SKM-1 (cell line): ENCODE data around the gene LBH.

Experiments used
- DNase-seq: peaks from one replicate; lab custom pipeline; 2025; ENCODE audit not compliant: unreplicated experiment; lab: John Stamatoyannopoulos, UW

Gene LBH

GRCh38 chr2:30231212-30231995 is at the start of gene LBH:
TSS of gene LBH (plus strand) at chr2:30231534. CDS start at chr2:30231739, 205 bp downstream.
- peak; percentile 57 for DNase-seq

- no peak for DNase-seq
Measured at GRCh38 chr2:30184035-30184434, 47.3 kb upstream of the LBH start.

GRCh38 chr2:30185178-30185577 is 46.2 kb upstream of the LBH start:
- peak; percentile 10 for DNase-seq

DNA sequence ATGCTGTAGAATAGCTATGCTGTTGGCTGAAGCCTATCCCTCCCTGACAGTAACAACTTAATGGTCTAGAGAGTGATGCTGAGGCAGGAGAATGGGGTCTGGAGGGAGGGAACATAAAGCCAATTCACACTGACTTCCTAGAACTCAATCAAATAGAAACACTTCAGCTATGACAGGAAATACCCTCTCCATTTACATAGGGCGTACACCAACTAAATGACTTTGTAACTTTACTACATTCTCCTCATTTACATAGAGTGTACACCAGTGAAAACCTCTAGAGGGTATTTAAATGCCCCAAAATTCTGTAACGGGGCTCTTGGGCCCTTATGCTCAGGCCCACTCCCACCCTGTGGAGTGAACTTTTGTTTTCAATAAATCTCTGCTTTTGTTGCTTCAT is 43.0 kb upstream of the LBH start:
- no peak for DNase-seq

GRCh38 chr2:30190637-30191036 is 40.7 kb upstream of the LBH start:
- DNase-seq = no peak

DNA sequence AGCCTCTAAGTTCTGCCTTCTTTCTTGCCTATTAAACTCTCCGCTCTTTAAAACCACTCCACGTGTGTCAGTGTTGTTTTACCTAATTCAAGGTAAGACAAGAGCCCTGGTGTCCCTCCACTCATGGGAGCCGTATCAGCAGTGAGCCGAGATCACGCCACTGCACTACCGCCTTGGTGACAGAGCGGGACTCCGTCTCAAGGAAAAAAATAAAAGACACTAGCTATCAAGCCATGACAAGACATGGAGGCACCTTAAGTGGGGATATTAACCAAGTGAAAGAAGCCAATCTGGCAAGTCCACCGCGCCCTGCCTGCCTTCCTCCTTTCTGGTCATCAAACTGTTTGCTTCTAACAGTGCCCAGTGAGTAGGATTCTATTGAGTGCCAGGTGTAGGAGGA is 40.2 kb upstream of the LBH start:
- DNase-seq = no peak

- no peak for DNase-seq
Measured at GRCh38 chr2:30191819-30192271, 39.5 kb upstream of the LBH start.

DNA sequence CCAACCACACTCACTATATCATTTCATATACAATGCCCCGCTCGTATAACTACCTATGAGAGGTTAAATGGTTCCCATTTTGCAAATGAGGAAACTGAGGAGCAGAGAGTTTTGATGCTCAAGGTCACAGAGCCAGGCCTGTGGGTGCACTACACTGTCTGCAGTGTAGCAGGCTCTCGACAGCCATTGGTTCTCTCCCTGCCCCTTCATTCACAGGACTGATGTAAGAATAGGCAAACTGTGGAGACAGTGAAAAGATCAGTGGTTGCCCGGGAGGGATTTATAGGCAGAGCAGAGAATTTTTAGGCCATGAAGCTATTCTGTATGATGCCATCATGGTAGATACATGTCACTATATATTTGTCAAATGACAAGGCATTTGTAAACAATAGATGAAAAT is 39.0 kb upstream of the LBH start:
- DNase-seq = no peak

- DNase-seq = no peak
Measured at GRCh38 chr2:30193104-30193681, 38.1 kb upstream of the LBH start.

GRCh38 chr2:30194421-30194820 is 36.9 kb upstream of the LBH start:
- DNase-seq = no peak

GRCh38 chr2:30195016-30195415 is 36.3 kb upstream of the LBH start:
- no peak for DNase-seq

GRCh38 chr2:30197570-30198192 is 33.7 kb upstream of the LBH start:
- no peak for DNase-seq

GRCh38 chr2:30201990-30202389 is 29.3 kb upstream of the LBH start:
- DNase-seq = no peak

DNA sequence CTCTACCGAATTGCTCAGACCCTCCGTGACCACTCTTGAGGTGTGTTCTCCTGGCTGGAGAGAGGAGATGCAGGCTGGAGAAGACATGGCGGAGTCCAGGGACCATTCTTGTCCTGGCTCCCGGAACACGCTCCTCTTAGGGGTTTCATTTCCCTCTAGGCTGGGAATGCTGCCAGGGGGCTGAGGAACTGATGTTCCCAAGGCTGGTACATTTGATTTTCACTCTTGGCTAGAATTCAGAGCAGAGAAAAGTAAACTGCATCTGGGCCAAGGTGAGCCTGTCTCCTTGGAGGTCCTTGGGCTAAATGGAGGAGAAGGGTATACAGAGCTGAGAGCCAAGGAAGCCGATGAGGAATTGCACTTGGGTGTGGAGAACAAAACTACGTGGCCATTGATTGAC is 28.2 kb upstream of the LBH start:
- no peak for DNase-seq

- no peak for DNase-seq
Measured at GRCh38 chr2:30204281-30204680, 27.1 kb upstream of the LBH start.

GRCh38 chr2:30205456-30205855 is 25.9 kb upstream of the LBH start:
- no peak for DNase-seq

GRCh38 chr2:30206461-30207430 is 24.6 kb upstream of the LBH start:
- no peak for DNase-seq

- no peak for DNase-seq
Measured at GRCh38 chr2:30208453-30208852, 22.9 kb upstream of the LBH start.

- no peak for DNase-seq
Measured at GRCh38 chr2:30209227-30209626, 22.1 kb upstream of the LBH start.

GRCh38 chr2:30213326-30213725 is 18.0 kb upstream of the LBH start:
- no peak for DNase-seq

DNA sequence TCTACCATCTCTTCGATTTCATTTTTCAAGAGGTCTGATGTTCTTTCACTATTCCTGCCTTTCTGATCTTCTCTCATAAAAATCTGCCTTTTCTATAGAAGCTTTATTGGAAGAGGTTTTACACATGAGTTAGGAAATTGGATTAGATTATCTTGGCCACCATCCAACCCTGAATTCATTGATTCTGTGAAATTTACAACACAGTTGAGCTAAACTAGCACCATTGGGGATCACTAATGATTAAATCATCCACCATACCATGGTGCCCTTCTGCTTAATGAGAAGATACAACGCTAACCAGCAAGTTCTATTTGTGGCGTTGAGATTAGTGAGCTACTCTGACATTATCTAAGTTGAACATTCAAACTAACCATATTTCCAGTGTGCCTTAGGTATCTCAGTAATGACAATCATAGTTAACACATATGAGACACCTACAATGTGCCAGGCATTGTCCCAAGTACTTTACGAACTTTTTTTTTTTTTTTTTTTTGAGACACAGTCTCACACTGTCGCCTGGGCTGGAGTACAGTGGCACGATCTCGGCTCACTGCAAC is 17.3 kb upstream of the LBH start:
- DNase-seq = no peak
